Mammary epithelial cell (primary cell): ENCODE data around the gene KIF4B.

Source experiments
- CTCF ChIP-seq, 2 donors: IDR thresholded peaks in 1 of 2; conservative IDR thresholded peaks in 1 of 2; 2 replicates each; pipeline ENCODE4 v1.5.1; 2011 to 2012; ENCODE audit warnings: inconsistent platforms in 2 of 2, low read length in 2 of 2, mild to moderate bottlenecking in 2 of 2, control low read depth in 1 of 2, low read depth in 1 of 2; ENCODE audit not compliant: insufficient read depth in 1 of 2; ENCODE audit errors: extremely low read depth in 1 of 2
- EZH2 ChIP-seq: IDR thresholded peaks from 2 replicates; pipeline ENCODE4 v1.6.1; 2012; ENCODE audit warnings: low read length, inconsistent platforms, borderline replicate concordance

GRCh38 chr5:155004138-155004744 lies 9.3 kb upstream of the KIF4B start:
- peak; percentile 69 to 90 for TF ChIP-seq CTCF (conservative IDR thresholded peaks at IDR 0.05 in 1 of 2, IDR thresholded peaks at IDR 0.05 in 1 of 2; ENCODE audit: extremely low read depth in 1 of 2, insufficient read depth in 1 of 2, low read depth in 1 of 2, low read length in 2 of 2)
- no peak for TF ChIP-seq EZH2
